ENCODE measurements around the gene STAM2.

The STAM2 gene

GRCh38 chr2:152127628-152128027 is 47.9 kb downstream of the STAM2 start:
- TF ChIP-seq PPARA (CRISPR knock-in tag; IDR thresholded peaks at IDR 0.05; ENCODE audit: borderline replicate concordance) (no peak), TCF4 (CRISPR knock-in tag; IDR thresholded peaks at IDR 0.05; ENCODE audit: borderline replicate concordance) (no peak), ZNF70 (CRISPR knock-in tag; IDR thresholded peaks at IDR 0.05) (no peak), SNAI2 (CRISPR knock-in tag; IDR thresholded peaks at IDR 0.05) (no peak), CSRNP3 (CRISPR knock-in tag; IDR thresholded peaks at IDR 0.05) (no peak), ZNF565 (CRISPR knock-in tag; conservative IDR thresholded peaks at IDR 0.05; ENCODE audit: low read depth) (no peak), CSDC2 (CRISPR knock-in tag; IDR thresholded peaks at IDR 0.05) (no peak)
- no peak for ATAC-seq

GRCh38 chr2:152126664-152127063 is 48.9 kb downstream of the STAM2 start:
- TF ChIP-seq ARNTL (CRISPR knock-in tag; IDR thresholded peaks at IDR 0.05; ENCODE audit: borderline replicate concordance, low read depth) (no peak), PATZ1 (CRISPR knock-in tag; IDR thresholded peaks at IDR 0.05; ENCODE audit: borderline replicate concordance) (no peak), ZC3H10 (CRISPR knock-in tag; IDR thresholded peaks at IDR 0.05) (no peak), POU6F1 (CRISPR knock-in tag; IDR thresholded peaks at IDR 0.05; ENCODE audit: borderline replicate concordance, low read depth) (no peak), ZNF565 (CRISPR knock-in tag; conservative IDR thresholded peaks at IDR 0.05; ENCODE audit: low read depth) (no peak), GLIS3 (CRISPR knock-in tag; IDR thresholded peaks at IDR 0.05) (no peak), ZNF8 (CRISPR knock-in tag; IDR thresholded peaks at IDR 0.05) (no peak), ZNF70 (CRISPR knock-in tag; IDR thresholded peaks at IDR 0.05) (no peak), ISL1 (CRISPR knock-in tag; IDR thresholded peaks at IDR 0.05) (no peak), RARB (CRISPR knock-in tag; IDR thresholded peaks at IDR 0.05) (no peak), OSR1 (CRISPR knock-in tag; IDR thresholded peaks at IDR 0.05) (no peak), PPARA (CRISPR knock-in tag; IDR thresholded peaks at IDR 0.05; ENCODE audit: borderline replicate concordance) (no peak), CSRNP3 (CRISPR knock-in tag; IDR thresholded peaks at IDR 0.05) (no peak), TOX (CRISPR knock-in tag; IDR thresholded peaks at IDR 0.05; ENCODE audit: borderline replicate concordance) (no peak), CREB5 (CRISPR knock-in tag; IDR thresholded peaks at IDR 0.05; ENCODE audit: low read depth) (no peak), TSHZ2 (CRISPR knock-in tag; IDR thresholded peaks at IDR 0.05) (no peak), TCF4 (CRISPR knock-in tag; IDR thresholded peaks at IDR 0.05; ENCODE audit: borderline replicate concordance) (no peak), ZFP30 (CRISPR knock-in tag; IDR thresholded peaks at IDR 0.05) (no peak)
- ATAC-seq, result no peak

Measured in SK-N-SH treated with all-trans-retinoic acid at 6 μM for 48 hours (cell line).